ENCODE data around the gene OGFOD2. TPM values are rescaled to one million over a fixed set of nuclear protein-coding genes. Genes with fewer than 3 reads are reported as not detected.

Gene OGFOD2
- total RNA-seq, 1 experiment from 2014 or later, result 21.5 TPM

DNA sequence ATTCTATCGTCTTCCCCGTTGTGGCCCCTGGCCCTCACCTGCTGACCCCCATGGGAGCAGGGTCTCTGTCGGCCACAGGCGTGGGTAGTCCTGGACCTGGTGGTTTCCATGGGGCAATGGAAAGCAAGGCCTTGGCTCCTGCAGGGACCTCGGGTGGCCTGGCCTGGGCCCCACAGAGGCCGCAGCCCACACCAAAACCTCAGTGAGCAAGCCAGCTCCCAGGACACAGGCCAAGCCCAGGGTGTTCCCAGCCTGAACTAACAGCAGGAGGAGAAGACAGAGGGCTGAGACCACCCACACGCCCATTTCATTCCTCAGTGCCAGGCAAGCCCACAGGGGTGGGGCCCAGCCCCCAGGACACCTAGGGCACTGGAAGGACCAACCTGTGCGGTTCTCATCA, 25.6 kb upstream of the OGFOD2 start:
- Mint-ChIP-seq H3K9me3 (ENCODE audit: low read depth, unreplicated experiment) (no peaks in the 10 kb centered on the region), H3K4me1 (ENCODE audit: low read depth, unreplicated experiment) (peaks cover 61% of the 10 kb centered on the region), H3K36me3 (ENCODE audit: insufficient read depth, unreplicated experiment) (peaks cover 34% of the 10 kb centered on the region), H3K27ac (ENCODE audit: unreplicated experiment) (peak overlapping the region; percentile 39), H3K4me3 (ENCODE audit: low read depth, unreplicated experiment) (no peak overlapping the region), H3K27me3 (ENCODE audit: unreplicated experiment) (no peaks in the 10 kb centered on the region)
- DNase-seq, result no peak
- CTCF ChIA-PET, result interaction anchor here (0.6 to 2.0 kb wide), 4 partner anchors 59 to 367 kb away, joined by 3 to 12 read pairs (median 3); no protein-coding TSS in a partner anchor
- intact Hi-C loops (cut with micrococcal nuclease; ENCODE audit: unreplicated experiment), result no loop called here
- TF ChIP-seq, protein P1, sequence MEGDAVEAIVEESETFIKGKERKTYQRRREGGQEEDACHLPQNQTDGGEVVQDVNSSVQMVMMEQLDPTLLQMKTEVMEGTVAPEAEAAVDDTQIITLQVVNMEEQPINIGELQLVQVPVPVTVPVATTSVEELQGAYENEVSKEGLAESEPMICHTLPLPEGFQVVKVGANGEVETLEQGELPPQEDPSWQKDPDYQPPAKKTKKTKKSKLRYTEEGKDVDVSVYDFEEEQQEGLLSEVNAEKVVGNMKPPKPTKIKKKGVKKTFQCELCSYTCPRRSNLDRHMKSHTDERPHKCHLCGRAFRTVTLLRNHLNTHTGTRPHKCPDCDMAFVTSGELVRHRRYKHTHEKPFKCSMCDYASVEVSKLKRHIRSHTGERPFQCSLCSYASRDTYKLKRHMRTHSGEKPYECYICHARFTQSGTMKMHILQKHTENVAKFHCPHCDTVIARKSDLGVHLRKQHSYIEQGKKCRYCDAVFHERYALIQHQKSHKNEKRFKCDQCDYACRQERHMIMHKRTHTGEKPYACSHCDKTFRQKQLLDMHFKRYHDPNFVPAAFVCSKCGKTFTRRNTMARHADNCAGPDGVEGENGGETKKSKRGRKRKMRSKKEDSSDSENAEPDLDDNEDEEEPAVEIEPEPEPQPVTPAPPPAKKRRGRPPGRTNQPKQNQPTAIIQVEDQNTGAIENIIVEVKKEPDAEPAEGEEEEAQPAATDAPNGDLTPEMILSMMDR (IDR thresholded peaks at IDR 0.05; ENCODE audit: unreplicated experiment), result no peak
- BruUV-seq (replicated peaks), result no TSS peak

DNA sequence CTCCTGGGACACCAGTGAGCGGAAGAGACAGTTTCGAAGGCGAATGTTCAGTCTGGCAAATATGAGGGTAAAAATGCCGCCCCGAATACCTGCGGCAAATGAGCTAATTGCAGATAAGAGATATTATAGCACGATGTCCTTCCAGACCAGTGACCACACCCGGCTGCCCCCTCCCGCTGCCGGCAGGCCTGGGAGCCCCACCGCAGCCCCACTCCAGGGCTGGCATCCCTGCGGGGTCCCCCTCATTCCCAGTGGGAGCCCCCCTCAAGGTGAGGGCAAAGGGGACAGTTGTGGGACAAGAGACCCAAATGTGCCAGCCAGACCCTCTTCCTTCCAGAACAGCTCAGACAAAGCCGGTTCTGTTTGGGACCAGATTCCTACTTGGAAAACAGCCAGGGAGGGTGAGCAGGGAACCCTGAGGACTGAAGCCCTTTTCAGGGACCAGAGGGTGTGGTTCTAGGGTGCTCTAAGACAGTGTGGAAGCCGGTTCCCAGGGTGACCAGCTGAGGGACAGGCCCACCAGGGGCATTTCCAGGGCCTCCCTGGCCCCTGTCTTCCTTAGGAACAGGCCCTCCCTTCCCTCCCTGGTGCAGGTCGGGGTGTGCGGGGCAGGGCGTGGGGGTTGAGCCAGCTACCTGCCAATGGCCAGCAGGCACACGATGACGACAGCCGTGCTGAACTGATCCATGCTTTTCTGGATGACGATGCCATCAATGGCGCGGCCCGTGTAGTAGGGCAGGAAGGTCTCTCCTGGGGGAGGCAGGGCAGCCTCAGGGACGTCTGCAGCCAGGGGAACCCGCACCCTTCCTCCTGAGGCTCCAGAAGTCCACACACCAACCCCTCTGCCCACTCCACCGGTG, 25.0 kb upstream of the OGFOD2 start:
- DNase-seq, result no peak
- TF ChIP-seq, protein P1 (IDR thresholded peaks at IDR 0.05; ENCODE audit: unreplicated experiment), result no peak
- intact Hi-C loops (cut with micrococcal nuclease; ENCODE audit: unreplicated experiment), result loop anchor here (2.0 to 5.0 kb wide), 3 partner anchors 78 to 313 kb away; no protein-coding TSS in a partner anchor
- peak overlapping the region; percentile 39 for H3K27ac Mint-ChIP-seq (ENCODE audit: unreplicated experiment)
- peaks cover 27% of the 10 kb centered on the region for H3K36me3 Mint-ChIP-seq (ENCODE audit: insufficient read depth, unreplicated experiment)
- CTCF ChIA-PET, result interaction anchor here (0.6 to 2.0 kb wide), 4 partner anchors 60 to 367 kb away, joined by 3 to 12 read pairs (median 3); no protein-coding TSS in a partner anchor
- no TSS peak for BruUV-seq (replicated peaks)
- no peaks in the 10 kb centered on the region for H3K9me3 Mint-ChIP-seq (ENCODE audit: low read depth, unreplicated experiment)
- no peak overlapping the region for H3K4me3 Mint-ChIP-seq (ENCODE audit: low read depth, unreplicated experiment)
- H3K27me3 Mint-ChIP-seq (ENCODE audit: unreplicated experiment), result no peaks in the 10 kb centered on the region
- peaks cover 55% of the 10 kb centered on the region for H3K4me1 Mint-ChIP-seq (ENCODE audit: low read depth, unreplicated experiment)

DNA sequence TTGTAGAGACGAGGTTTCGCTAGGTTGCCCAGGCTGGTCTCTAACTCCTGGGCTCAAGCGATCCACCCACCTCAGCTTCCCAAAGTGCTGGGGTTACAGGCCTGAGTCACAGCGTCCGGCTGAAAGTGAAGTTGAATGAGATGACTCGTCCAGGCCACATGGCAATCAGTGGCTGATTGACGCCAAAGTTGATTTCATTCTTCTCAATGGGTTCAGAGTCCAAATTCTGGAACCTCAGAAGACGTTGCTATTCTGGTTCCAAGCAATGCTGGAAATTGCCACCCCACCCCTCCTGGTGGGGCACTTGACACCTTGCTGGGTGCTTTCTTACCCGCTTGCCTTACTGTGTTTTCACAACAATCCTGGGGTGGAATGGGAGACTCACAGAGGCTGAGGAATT, 23.6 kb upstream of the OGFOD2 start:
- DNase-seq, result peak; percentile 68
- Mint-ChIP-seq H3K27ac (ENCODE audit: unreplicated experiment) (peak overlapping the region; percentile 60), H3K27me3 (ENCODE audit: unreplicated experiment) (no peaks in the 10 kb centered on the region), H3K9me3 (ENCODE audit: low read depth, unreplicated experiment) (no peaks in the 10 kb centered on the region), H3K36me3 (ENCODE audit: insufficient read depth, unreplicated experiment) (peaks cover 16% of the 10 kb centered on the region), H3K4me3 (ENCODE audit: low read depth, unreplicated experiment) (no peak overlapping the region), H3K4me1 (ENCODE audit: low read depth, unreplicated experiment) (peaks cover 41% of the 10 kb centered on the region)
- CTCF ChIA-PET, result interaction anchor here (0.5 to 2.3 kb wide), 5 partner anchors 22 to 215 kb away, joined by 3 to 18 read pairs (median 9); no protein-coding TSS in a partner anchor
- TF ChIP-seq, protein P1 (IDR thresholded peaks at IDR 0.05; ENCODE audit: unreplicated experiment), result no peak
- no TSS peak for BruUV-seq (replicated peaks)
- intact Hi-C loops (cut with micrococcal nuclease; ENCODE audit: unreplicated experiment), result loop anchor here (2.0 to 5.0 kb wide), 3 partner anchors 79 to 314 kb away; no protein-coding TSS in a partner anchor

DNA sequence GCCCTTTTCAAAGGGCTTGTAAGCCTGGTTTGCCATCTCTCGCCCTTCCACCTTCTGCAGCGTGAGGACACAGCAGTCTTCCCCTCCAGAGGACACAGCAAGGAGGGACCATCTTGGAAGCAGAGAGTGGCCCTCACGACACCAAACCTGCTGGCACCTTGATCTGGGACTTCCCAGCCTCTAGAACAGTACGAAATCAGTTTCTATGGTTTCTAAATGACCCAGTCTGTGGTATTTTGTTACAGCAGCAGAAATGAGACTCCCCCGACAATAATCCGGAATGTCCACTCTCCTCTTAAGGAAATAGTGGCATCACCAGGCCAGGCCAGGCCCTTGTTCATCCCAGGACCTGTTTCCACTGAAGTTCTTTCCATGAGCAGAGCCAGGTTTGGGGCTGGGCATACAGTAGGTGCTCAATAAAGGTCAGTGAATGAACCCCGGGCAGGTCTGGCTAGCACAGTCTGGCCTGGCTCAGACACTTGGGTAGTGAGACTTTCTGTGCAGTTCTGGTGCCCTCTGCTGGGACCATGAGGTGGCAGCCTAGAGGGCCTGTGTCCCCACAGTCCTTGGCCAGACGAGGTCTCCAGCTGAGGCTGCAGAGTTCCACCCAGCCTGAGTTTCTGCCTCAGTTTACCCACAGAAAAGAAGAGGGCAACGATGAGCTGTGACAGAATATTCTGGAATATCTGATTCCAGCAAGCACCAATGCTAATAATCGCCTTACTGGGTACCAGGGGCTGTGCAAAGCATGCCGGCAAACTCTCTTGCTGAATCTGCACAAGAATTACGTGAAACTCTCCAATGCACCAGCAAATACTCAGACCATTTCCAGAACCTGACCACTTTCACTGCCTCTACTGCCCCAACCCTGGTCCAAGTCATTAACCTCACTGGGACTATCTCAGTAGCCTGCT, 22.8 kb upstream of the OGFOD2 start:
- peaks cover 33% of the 10 kb centered on the region for H3K4me1 Mint-ChIP-seq (ENCODE audit: low read depth, unreplicated experiment)
- CTCF ChIA-PET, result interaction anchor here (0.5 to 2.3 kb wide), 7 partner anchors 12 to 216 kb away, joined by 3 to 18 read pairs (median 4); partner anchors contain the start of gene ABCB9
- H3K27ac Mint-ChIP-seq (ENCODE audit: unreplicated experiment), result peak overlapping the region; percentile 60
- intact Hi-C loops (cut with micrococcal nuclease; ENCODE audit: unreplicated experiment), result loop anchor here (1.0 to 5.0 kb wide), 4 partner anchors 80 to 315 kb away; no protein-coding TSS in a partner anchor
- H3K4me3 Mint-ChIP-seq (ENCODE audit: low read depth, unreplicated experiment), result no peak overlapping the region
- no peaks in the 10 kb centered on the region for H3K27me3 Mint-ChIP-seq (ENCODE audit: unreplicated experiment)
- H3K9me3 Mint-ChIP-seq (ENCODE audit: low read depth, unreplicated experiment), result no peaks in the 10 kb centered on the region
- BruUV-seq (replicated peaks), result TSS peak; percentile 56
- peak; percentile 86 for DNase-seq
- H3K36me3 Mint-ChIP-seq (ENCODE audit: insufficient read depth, unreplicated experiment), result peaks cover 8% of the 10 kb centered on the region
- TF ChIP-seq, protein P1 (IDR thresholded peaks at IDR 0.05; ENCODE audit: unreplicated experiment), result peak; percentile 87

All from Calu3 (cell line).